Measurements from ENCODE around the gene LYST.
"Not testable (repeated sequence)": the region's sequence is repeated elsewhere in the genome, so short reads cannot be mapped to it uniquely, and the experiment has no call there.

Gene LYST

DNA sequence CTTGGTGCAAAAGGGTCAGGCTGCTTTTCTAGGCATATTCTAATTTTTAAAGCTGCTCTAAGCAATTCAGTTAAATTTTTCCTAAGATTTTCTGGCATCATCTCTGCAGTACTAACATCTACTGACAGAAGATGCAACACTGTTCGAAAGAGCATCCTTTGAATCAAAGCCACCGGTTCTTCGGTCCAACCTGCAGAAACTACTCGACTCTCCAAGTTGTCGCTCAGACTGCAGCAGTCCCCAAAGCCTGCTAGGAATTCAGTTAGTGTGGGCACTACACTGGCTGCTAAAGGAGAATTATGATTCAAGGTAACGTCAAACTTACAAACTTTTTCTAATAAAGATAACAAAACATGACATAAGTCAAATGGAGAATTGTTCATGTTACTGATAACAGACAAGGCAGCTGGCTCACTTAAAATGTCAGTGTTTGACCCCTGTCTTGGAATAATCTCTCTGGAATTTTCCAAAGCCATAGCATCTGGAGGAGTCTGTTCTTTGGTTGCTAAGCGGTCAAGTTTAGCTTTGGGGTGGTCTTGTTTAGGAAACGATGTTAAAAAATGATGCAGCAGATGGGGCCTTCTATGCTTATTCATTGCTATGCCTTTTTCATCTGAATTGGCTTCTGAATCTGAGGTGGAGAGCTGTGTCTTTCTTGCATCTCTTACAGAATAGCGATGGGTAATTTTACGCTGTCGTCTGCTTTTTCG, 56.9 kb downstream of the LYST start:
- no peak for DNase-seq

DNA sequence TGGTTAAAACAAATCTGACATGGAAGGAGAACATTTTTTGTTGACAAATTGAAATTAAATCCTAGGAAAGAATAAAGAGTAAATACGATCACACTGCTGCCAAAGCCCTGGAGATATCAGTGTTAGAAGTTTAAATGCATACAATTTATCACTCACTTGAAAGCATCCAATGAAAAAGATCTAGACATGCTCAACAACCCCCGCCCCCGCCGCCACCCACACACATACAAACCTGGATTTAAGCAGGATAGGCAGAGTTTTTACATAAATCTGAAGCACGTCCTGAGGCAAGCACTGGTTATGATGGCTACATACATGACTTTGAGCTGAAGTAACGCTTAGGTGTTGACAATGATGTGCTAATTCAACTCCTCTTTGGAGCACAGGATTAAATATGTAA, 58.5 kb downstream of the LYST start:
- no peak for DNase-seq

DNA sequence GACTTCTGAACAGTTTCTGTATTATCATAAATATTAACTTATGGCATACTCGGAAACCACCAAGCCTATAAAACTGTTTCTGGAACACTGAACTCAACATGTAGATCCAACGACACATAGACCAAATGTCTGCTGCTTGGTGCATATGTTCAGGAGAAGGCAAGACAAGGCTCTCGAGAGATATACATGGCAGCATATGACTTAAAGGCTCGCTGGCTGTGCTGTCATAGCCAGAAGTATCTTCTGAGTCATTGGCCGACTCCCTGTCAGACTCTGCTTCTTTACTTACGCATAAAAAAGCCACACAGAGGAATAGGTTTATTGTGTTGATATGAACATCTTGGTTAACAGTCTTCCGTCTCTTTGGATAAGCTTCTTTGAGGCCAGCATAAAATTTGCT, 60.6 kb downstream of the LYST start:
- no peak for DNase-seq

DNA sequence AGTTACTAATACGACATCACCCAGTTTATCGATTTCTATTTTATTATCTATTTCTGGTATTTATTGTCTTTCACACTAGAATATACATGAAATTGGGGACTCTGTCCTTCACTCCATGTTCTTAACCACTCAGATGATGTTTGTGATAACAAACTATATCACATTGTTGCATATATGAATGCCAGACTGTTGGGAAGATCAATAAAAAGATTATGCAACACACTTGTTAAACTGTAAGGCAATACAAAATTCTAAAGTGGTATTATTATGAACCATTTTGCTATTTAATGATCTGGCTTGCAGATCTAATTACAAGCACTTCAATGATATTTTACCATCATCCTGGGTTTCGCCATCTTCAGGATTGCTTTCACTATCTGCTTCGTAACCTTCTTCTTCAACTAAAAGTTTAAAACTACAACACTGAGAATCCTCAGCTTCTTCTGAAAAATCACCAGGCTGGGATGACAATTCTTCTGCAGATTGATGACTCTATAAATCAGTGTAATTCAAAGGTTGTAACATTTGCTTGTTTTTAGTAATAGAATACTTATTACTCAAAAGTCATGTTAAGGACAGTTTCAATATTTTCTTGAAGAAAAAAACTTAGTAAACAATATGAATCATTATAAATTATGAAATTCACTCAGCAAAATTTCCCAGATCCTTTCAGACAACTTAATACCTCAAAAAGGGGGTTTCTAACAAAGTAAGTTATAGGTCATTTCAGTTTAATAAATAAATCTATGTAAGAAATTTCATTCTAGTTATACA, 63.9 kb downstream of the LYST start:
- no peak for DNase-seq

DNA sequence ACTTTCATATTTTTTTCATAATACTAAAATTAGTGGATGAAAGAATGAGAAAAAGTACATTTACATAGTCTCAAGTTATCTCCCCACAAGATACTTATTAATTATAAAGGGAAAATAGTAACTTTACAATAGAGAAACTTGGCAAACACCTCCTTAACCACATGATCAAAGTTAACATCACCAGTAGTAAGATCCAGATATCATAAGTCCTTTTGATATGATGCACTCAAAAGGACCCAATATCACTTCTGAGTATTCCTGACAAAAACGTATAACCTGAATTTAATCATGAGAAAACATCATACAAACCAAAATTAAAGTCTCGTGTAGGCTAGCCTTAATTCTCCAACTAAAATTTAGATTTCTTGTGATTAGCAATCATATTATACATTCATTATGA, 67.4 kb downstream of the LYST start:
- DNase-seq: no peak

DNA sequence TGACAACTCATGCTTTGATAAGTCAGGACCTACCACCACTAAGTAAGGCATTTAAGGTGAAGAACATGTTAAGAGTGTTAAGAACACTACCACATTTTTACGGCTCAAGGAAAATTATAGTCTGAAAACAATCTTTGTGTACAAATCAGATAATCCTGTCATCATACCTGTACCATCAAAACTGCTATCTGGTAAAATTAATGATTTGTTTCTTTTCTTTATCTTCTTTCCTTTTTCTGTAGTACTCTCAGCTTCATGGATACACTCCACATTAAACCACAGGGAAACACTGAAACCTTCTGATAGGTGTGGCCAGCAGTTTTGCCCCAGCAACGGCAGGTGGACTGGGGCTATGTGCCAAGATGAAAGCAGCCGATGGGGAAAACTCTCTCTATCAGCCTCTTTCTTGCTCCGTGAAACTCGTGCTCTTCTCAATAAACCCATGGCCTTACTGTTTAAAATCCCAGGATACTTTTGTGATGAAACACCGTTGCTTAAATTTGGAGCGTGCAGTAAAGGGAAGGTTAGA, 75.1 kb downstream of the LYST start:
- no peak for DNase-seq

DNA sequence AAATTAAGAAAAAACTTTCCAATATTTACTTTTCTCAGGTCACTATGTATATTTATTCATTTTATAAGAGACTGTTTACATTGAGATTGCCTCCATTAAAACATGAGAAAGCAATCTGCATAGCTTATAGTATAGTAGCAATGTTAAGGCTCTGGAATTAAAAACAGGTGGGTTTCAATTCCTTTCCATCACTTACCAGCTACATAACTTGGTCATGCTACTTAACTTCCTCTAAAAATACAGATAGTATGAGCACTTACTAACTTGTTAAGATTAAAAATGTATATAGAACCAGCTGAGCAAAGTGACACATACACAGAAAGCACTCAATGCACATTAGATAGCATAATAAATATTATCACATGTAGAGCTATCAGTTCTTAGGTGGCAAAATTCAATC, 76.6 kb downstream of the LYST start:
- DNase-seq: no peak

DNA sequence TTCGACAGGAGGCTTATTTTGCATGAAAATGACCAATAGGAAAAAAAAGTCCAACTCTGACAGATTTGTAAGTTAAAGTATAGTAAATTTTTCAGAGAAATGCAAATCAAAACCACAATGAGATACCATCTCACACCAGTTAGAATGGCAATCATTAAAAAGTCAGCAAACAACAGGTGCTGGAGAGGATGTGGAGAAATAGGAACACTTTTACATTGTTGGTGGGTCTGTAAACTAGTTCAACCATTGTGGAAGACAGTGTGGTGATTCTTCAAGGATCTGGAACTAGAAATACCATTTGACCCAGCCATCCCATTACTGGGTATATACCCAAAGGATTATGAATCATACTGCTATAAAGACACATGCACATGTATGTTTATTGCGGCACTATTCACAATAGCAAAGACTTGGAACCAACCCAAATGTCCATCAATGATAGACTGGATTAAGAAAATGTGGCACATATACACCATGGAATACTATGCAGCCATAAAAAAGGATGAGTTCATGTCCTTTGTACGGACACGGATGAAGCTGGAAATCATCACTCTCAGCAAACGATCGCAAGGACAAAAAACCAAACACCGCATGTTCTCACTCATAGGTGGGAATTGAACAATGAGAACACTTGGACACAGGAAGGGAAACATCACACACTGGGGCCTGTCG, 80.3 kb downstream of the LYST start:
- DNase-seq: not testable (repeated sequence)

DNA sequence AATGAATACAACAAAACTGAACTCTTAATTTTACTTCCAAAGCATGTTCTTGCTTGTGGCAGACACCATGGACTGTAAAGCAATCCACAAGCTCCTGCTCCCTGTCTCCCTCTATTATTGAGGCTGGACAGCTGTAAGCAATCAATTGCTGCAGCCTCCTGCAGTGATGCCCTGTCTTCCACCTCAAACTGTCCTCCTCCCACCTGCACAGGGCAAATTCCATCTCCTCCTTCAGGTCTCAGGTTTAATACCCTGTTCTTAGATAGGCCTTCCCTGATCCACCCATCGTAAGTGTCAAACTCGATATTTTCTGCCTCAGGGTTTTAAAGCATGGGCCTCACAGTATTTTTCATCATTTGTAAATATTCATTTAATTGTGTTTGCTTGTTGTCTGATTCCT, 81.8 kb downstream of the LYST start:
- no peak for DNase-seq

DNA sequence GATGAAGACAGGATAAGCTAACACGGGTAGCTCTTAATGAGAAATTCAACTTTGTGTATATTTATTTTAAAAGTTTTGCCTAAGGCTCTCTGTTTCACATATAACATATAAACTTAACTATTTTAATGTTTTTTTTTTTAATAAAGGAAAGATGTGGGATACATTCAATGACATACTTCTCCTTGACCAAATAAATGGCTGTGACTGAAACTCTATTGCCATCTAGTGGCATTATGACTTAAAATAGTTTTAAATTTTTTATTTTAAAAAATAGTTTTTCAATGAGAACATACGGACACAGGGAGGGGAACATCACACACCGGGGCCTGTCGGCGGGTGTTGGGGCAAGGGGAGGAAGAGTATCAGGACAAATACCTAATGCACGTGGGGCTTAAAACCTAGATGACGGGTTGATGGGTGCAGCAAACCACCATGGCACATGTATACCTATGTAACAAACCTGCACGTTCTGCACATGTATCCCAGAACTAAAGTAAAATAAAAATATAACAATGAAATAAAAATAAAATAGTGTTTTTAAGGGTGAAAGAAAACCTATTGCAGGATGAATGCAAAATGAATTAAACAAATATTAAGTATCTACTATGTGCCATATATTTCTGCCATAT, 83.4 kb downstream of the LYST start:
- DNase-seq: peak; percentile 73

DNA sequence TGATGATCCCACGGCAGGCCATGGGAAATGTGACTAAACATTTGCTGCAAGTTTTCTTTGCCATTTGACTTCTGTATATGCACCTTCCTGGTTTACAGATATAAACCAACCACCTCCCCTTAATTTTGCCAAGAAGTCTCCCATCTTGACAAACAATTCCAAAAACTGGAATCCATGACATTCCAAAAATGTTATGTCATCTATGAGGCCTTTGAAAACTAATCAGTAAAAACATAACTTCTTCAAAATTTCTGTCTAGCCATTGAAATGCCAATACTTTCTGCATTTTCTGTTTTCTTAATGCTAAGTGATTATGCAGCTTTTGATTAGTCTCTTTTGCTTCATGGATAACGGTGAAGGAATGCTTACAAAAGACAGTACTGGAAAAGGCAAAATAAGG, 84.1 kb downstream of the LYST start:
- peak; percentile 48 for DNase-seq

DNA sequence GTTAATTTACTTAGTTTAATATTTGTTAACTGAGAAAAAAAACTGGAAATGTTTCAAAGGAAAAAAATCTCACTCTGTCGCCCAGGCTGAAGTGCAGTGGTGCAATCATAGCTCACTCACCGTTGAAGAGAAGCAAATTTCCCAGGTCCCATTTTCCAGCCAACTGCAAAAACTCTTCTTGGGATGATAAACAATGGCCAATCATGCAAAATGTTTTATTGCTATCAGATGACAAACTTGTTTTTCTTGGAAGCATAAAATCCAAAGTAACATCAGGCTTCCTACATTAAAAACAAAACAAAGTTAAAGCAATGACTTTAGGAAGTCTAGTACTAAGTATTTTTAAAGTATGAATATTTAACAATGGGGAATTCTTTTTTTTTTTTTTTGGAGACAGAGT, 84.9 kb downstream of the LYST start:
- DNase-seq: no peak

DNA sequence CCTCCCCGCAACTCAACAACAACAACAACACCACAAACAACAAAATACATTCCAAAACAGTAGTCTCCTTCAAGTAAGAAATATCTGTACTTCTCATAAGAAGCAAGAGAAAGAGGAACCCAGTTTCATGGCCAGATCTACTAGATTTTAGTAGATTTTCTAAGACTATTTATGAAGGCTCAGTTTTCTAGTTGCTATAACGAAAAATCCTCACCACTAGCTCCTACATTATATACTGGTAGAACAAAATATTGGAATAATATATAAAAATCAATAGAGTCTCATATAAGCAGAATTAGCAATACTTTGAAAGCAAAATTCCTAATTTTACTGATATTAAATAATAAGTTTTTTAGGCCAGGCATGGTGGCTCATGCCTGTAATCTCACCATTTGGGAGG, 86.9 kb downstream of the LYST start:
- no peak for DNase-seq

DNA sequence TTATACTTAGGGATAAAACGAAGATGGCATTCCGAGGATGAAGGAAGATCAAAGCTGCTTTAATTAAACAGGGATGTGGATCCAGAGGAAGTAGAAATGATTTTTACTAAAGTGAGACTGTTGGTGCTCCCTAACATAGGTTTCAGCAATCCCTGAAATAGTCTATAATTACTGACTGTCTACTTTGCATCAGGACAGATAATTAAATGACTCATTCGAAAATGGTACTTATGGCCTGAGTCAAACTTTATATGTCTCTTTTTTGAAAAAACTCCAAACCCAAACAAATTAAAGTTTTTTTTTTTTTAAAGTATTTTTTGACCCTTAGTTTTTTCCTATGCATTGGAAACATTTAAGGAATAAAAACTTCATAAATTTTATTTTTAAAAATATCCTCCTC, 90.3 kb downstream of the LYST start:
- DNase-seq: peak; percentile 46

DNA sequence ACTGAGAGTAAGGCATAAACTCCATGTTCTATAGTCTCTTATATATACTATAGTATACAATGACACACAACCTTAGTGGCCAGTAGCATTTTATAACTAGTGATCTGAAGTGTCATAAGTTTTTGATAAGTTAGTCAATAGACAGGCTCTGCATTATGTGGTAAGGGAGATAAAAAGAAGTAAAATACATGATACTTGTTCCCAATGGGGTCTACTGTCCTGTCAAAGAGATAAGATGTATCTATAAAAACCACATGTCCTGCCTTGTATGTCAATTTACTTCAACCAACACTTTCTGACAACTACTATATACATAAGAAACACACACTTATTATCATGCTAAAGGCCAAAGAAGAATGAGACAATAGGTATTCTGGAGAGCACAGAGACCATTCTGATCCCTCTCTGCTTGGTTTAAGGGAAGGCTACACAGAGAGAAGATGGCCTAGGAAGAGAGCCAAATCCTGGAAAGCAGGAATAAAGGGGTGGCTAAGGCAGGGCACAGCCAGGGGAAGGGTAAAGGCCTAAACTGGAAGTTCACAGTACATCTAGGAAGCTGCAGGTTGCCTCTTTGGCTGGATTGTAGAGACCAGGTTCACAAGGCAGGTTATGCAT, 91.4 kb downstream of the LYST start:
- no peak for DNase-seq

DNA sequence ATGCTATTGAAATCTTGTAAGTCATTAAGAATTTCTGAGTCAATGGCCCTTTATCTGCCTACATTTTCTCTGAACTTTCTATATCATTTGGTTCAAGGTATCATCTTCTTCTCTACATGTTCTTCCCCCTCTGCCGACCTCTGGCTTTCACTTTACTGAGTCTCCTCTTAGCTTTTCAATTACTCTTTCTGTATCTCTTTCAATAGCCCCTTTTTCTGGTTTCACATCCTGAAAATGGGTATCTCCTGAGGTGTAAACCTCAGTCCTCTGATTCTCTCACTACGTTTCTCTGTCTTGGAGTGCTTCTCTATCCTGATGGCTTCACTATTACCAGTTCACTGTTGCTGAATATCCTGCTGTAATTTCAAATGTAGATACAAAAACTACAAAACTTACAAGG, 98.9 kb downstream of the LYST start:
- DNase-seq: no peak

DNA sequence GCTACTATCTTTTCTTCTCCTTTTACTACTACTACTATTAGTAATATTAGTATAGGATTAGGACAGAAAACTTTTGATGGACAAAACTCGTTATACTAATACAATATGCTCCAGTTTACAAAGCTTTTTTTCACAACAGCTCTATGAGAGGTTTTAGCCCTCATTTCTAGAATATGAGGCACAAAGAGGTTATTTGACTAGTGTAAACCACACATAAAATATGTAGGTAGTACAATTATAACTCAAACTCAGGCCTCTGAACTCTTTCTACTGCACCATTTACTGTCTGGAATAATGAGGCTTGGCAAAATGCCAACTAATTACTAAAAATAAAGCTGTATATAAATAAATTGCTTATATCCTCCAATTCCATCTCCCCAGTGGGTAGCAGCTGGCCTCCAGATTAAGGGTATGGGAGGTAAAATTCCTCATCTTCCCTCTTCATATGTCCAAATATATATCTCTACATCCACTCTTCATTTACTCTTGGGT, 99.9 kb downstream of the LYST start:
- no peak for DNase-seq

DNA sequence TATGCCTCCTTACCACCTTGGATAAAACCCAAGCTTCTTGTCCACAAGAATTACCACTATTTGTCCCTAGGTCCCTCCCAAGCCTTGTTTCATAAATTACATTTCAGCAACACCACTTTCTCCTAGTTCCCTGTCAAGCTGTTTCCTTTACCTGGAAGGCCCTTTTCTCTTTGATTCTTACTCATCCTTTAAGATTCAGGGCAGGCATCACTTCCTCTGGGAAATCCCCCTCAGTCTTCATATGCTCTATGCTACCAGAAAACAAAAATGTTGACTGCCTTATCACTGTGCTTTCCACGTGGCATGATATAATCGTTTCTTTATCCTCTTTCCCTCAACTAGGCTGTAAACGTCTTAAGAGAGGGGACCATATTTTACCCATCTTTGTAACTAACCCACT, 102.7 kb downstream of the LYST start:
- DNase-seq: no peak

DNA sequence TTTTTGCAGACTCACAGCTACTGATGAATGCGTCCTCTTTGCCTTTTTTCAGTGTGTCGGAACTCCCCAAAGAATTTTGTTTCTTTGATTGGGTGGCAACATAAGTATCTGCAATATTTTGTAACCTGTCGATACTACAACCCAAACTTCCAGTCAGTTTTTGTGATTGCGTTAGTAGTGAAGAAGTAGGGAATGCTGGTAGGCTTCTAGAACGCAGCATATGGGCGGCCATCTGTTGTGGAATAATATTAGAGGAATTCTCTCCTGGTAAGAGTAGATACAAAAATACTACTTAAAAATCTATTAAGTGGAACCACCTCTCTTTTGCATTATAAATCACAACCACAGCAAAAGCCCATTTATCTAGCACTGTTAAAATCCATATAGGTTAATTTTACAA, 107.4 kb downstream of the LYST start:
- DNase-seq: no peak

DNA sequence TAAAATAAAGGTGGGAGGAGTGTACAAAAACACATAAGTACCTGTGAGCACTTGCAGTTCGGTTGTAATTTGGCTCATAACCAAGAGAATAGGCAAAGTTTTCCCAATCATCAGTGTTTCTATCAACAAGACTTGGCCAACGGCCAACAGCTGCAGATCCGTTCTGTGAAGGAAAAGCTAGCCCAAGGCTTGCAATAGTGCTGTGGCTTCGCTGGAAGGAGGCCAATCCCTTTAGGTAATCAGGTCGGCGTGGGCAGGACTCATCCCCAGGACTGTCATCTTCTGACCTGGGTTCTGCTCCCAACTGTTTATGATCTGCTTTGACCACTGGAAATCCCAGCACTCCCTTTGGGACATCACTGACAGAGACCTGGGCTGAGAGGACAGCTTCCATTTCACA, 107.8 kb downstream of the LYST start:
- DNase-seq: no peak

DNA sequence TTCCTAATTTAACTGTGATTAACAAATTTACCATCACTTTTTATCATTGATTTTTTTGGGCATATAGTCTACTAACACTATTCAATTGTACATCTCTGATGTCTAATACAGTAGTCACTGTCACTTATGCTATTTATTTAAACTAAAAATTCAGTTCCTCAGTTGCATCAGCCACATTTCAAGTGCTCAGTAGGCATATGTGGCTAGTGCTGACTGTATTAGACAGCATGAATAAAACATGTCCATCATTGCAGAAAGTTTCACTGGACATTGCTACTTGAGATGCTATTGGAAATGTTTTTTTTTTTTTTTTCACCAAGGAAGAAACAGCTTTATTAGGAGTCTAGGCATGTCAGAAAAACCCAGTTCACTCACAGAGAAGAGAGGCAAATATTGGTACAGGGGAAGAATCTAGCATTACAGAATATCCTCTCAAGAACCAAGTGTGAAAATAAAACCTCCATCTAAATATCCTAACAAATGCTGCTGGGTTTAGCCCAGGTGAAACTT, 109.1 kb downstream of the LYST start:
- no peak for DNase-seq

DNA sequence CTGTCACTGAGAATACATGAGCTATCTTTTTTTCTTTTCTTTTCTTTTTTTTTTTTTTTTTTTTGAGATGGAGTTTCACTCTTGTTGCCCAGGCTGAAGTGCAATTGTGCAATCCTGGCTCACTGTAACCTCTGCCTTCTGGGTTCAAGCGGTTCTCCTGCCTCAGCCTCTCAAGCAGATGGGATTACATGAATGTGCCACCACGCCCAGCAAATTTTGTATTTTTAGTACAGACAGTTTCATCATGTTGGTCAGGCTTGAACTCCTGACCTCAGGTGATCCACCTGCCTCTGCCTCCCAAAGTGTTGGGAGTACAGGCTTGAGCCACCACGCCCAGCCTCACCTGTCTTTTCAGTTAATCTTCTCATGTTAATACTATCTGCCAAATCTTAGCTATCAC, 112.5 kb downstream of the LYST start:
- DNase-seq: not testable (repeated sequence)

All from fibroblast of skin of right biceps (primary cell).